Measurements from ENCODE around the gene CGN.

Gene CGN

GRCh38 chr1:151574575-151575529 is 63.7 kb downstream of the CGN start:
- TF ChIP-seq, protein P1, sequence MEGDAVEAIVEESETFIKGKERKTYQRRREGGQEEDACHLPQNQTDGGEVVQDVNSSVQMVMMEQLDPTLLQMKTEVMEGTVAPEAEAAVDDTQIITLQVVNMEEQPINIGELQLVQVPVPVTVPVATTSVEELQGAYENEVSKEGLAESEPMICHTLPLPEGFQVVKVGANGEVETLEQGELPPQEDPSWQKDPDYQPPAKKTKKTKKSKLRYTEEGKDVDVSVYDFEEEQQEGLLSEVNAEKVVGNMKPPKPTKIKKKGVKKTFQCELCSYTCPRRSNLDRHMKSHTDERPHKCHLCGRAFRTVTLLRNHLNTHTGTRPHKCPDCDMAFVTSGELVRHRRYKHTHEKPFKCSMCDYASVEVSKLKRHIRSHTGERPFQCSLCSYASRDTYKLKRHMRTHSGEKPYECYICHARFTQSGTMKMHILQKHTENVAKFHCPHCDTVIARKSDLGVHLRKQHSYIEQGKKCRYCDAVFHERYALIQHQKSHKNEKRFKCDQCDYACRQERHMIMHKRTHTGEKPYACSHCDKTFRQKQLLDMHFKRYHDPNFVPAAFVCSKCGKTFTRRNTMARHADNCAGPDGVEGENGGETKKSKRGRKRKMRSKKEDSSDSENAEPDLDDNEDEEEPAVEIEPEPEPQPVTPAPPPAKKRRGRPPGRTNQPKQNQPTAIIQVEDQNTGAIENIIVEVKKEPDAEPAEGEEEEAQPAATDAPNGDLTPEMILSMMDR (IDR thresholded peaks at IDR 0.05; ENCODE audit: control insufficient read depth, extremely low read depth, insufficient read depth), result no peak
- no peak overlapping the region for H3K4me3 ChIP-seq (ENCODE audit: low read depth, low read length)
- no peak for DNase-seq (ENCODE audit: low read depth)

GRCh38 chr1:151577173-151577572 is 66.0 kb downstream of the CGN start:
- no peak for DNase-seq (ENCODE audit: low read depth)
- TF ChIP-seq, protein P1 (IDR thresholded peaks at IDR 0.05; ENCODE audit: control insufficient read depth, extremely low read depth, insufficient read depth), result no peak
- no peak overlapping the region for H3K4me3 ChIP-seq (ENCODE audit: low read depth, low read length)

DNA sequence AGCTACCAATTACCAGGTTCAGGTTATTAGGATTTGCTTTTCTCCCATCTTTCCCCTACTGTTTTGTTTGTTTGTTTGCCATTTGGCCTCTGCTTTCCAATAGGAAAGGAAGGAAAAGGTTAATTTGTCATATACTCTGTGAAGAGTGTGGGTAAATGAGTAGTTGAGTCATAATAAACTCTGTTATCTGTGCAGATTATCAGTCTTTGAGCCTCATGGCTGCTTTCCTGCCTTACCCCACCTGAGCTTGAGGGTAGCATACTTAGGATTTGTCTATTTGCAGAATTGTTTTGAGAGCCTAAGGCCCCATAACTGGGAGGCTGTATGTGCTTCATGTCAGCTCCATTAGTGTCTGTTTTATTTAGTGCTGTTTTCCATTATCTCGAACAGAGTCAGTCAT is 67.8 kb downstream of the CGN start:
- TF ChIP-seq, protein P1 (IDR thresholded peaks at IDR 0.05; ENCODE audit: control insufficient read depth, extremely low read depth, insufficient read depth), result no peak

DNA sequence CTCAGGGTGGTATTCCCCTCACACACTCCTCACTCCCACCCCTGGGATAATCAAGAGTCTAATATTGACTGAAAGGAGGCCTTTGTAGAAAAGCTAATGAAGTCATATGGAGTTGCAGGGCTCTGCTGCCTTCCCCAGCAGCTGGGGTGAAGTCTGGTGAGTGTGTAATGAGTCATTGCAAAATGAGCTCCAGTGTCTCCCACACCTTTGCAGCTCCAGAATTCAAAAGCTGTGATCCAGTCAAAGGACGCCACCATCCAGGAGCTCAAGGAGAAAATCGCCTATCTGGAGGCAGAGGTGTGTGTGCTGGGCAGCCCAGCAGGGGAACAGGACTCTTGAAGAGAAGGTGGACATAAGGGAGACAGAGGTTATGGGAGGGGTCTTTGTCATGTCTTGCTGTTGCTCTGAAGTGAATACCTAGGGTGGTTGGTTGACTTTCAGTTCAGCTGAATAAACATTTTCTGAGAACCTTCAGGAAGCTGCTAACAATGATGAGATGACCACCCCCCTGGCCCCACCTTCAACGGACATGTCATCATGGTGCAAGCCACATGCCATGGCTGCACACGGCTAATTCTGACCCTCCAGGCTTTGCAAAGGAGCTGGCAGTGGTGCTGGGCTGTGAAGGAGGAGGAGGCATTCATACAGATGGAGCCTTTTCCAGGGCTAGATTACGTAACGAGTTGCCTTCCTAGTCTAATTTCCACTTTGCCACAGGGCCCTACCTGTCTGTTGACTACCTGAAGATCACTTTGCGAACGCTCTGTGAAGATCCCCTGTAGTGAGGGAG is 68.4 kb downstream of the CGN start:
- no peak for DNase-seq (ENCODE audit: low read depth)
- TF ChIP-seq, protein P1 (IDR thresholded peaks at IDR 0.05; ENCODE audit: control insufficient read depth, extremely low read depth, insufficient read depth), result no peak
- no peak overlapping the region for H3K4me3 ChIP-seq (ENCODE audit: low read depth, low read length)

More for the DNA sequence above, 67.8 kb downstream of the CGN start:
- no peak overlapping the region for H3K4me3 ChIP-seq (ENCODE audit: low read depth, low read length)
- DNase-seq (ENCODE audit: low read depth), result no peak

DNA sequence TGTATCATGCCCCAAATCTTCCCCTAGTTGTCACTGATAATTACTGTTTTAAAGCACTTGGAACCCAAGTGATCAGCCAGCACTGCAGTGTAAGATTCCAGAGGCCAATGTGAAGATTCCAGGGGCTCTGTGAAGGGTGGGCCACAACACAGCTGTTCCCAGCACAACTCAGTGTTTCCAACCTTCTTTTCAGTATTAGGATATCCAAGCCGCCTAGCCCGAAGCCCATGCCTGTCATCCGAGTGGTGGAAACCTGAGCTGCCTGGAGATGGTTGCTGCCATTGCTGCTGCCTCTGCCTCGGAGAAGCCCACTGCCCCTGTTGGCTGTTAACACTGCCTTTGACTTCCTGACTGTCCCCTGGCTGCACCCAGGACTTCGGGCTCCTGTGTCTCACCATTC is 70.3 kb downstream of the CGN start:
- H3K4me3 ChIP-seq (ENCODE audit: low read depth, low read length), result no peak overlapping the region
- no peak for DNase-seq (ENCODE audit: low read depth)
- TF ChIP-seq, protein P1 (IDR thresholded peaks at IDR 0.05; ENCODE audit: control insufficient read depth, extremely low read depth, insufficient read depth), result no peak

DNA sequence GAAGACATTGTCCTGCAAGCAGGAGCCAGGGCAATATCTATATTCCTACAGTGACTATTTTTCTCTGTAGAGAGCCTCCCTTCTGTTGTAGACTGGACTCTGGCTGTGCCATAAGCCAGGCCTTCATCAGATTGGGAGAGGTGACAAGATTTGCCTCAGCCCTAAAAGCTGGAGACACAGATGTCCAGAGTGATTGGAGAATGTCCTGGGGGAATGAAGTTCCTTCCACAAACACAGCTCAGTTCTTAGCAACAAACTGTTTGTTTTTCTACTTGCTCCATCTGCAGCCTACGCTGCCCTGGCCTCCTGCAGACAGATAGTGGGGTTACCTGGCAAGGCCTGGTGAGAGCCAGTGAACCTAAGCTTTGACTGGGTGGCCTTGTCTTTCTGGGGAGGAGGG is 70.7 kb downstream of the CGN start:
- no peak for DNase-seq (ENCODE audit: low read depth)
- TF ChIP-seq, protein P1 (IDR thresholded peaks at IDR 0.05; ENCODE audit: control insufficient read depth, extremely low read depth, insufficient read depth), result no peak
- H3K4me3 ChIP-seq (ENCODE audit: low read depth, low read length), result no peak overlapping the region

Measured in LNCaP clone FGC (cell line).